ENCODE measurements around the gene LCNL1.

The LCNL1 gene

DNA sequence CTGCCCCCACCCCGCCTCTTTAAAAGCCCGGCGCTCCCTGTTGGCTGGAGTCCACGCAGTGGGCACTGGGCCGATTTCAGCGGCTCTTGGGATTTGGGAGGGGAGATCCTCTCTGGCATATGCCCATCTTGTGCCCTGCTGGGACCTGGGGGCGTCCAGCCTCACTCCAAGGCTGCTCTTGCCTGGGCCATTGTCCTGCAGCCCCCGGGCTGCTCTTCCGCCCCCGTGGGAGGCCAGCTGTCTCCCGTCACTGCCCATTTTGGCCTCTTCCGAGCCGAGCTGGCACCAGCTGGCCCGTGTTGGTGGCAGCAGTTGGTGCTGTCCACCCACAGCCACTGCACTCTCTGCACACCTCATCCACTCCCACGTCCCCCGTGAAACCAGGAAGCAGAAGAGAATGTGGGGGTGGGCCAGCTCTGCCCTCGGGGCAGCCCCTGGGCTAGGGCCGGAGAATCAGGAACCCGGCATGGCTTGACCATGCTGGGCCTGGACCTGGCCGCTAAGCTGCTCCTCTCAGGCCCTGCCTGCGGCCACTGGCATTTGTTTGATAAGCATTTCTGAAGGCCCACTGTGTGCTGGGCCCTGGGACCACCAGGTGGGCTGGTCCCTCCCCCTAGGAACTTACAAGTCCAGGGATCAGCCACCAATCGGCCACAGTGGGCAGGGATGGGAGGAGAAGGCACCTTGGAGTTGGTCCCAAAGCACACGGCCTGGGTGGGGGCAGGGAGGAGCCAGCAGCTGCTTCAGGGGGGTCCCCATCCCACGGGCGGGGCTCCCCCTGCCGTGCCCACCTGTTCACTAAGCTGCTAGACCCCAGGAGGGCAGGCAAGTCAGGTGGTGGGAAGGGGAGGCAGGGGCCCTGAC lies 35.5 kb upstream of the LCNL1 start:
- no peak for DNase-seq (ENCODE audit: low read depth in 2 of 2)

GRCh38 chr9:136947955-136948510 lies 34.8 kb upstream of the LCNL1 start:
- no peak for DNase-seq (ENCODE audit: low read depth in 2 of 2)

GRCh38 chr9:136949239-136949816 lies 33.5 kb upstream of the LCNL1 start:
- DNase-seq (ENCODE audit: low read depth in 2 of 2): no peak

GRCh38 chr9:136949817-136950655 lies 32.8 kb upstream of the LCNL1 start:
- peak; percentile 93 to 95 for DNase-seq (ENCODE audit: low read depth in 2 of 2)

DNA sequence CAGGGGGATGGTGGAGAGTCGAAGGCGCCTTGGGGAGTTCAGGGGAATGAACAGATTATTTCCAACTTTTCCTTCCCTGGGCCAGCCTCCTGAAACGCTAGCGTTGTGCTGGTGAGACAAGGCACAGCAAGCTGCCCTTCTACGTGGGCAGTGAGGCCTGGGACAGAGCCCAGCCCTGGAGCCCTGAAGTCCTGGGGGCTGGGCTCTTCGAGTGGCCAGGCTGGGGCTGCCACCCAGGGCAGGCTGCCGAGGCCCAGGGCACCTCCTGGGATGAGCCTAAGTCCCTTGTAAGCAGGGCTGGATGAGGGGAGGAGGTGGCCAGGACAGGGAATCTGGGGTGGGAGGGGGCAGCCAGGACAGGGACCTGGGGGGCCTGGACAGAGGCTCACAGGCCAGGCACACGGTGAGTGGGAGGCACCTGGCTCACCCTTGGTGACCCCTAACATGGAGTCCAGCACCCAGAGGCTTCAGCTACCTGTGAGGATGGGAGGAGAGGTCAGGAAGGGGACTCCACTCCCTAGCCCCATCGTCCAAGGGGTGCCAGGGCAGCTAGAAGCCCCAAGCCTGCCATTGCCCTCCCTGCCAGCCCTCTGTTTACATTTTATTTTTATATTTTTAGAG lies 32.0 kb upstream of the LCNL1 start:
- DNase-seq (ENCODE audit: low read depth in 2 of 2): no peak

- DNase-seq (ENCODE audit: low read depth in 2 of 2): no peak
These were observed 31.1 kb upstream of the LCNL1 start, which contains the start of gene LCN12 for GRCh38 chr9:136951541-136952320. LCN12 (plus strand) TSS chr9:136952273; CDS start chr9:136952328, 55 bp downstream.

GRCh38 chr9:136952321-136952850 lies 30.4 kb upstream of the LCNL1 start:
- no peak for DNase-seq (ENCODE audit: low read depth in 2 of 2)

- DNase-seq (ENCODE audit: low read depth in 2 of 2): no peak
These were observed 29.7 kb upstream of the LCNL1 start for GRCh38 chr9:136952876-136953770.

- no peak for DNase-seq (ENCODE audit: low read depth in 2 of 2)
These were observed 29.0 kb upstream of the LCNL1 start for GRCh38 chr9:136953771-136954269.

DNA sequence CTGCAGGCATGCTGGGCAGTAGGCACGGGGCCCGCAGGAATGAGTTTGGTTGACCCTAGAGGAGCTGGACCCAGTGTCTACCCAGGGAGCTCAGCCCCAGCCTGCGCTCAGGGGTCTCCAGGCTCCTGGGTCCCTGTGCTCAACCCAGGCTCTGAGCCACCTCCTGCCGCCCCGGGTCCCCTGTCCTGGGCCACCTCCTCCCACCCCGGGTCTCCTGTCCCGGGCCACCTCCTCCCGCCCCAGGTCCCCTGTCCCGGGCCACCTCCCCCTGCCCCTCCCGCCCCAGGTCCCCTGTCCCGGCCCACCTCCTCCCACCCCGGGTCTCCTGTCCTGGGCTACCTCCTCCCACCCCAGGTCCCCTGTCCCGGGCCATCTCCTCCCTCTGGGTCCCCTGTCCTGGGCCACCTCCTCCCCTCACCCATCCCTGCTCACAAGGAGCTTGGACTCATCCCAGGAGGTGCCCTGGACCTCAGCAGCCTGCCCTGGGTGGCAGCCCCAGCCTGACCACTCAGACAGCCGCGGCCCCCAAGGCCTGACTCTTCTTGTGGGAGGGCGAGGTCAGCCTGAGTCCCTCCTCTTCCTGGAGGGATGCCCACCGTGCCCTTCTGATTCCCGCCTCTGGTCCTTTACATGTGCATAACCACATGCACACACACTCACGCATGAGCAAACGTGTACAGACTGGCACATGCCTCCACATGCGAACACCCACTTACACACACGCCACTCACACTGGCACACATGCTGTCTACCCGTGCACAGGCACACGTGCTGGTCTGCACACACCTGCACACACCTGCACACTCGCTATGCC lies 28.3 kb upstream of the LCNL1 start:
- DNase-seq (ENCODE audit: low read depth in 2 of 2): no peak

GRCh38 chr9:136955202-136955942 lies 27.4 kb upstream of the LCNL1 start:
- DNase-seq (ENCODE audit: low read depth in 2 of 2): no peak

DNA sequence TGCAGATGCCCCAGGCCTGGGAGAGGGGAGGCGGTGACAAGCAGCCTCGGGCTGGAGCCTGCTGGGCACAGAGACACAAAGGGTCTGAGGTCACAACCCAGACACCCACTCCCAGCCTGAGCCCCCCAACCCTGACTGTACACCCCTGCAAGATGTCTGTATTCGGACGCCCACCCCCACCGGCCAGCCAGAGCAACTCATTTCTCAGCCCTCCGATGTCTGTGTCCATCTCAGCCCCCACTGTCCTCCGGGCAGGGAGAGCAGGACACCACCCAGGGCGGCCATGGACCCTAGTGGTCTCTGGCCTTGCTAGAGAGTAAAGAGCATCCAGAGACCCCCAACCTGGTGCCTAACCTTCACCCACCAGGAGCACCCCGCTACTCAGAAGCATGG lies 26.9 kb upstream of the LCNL1 start:
- no peak for DNase-seq (ENCODE audit: low read depth in 2 of 2)

DNA sequence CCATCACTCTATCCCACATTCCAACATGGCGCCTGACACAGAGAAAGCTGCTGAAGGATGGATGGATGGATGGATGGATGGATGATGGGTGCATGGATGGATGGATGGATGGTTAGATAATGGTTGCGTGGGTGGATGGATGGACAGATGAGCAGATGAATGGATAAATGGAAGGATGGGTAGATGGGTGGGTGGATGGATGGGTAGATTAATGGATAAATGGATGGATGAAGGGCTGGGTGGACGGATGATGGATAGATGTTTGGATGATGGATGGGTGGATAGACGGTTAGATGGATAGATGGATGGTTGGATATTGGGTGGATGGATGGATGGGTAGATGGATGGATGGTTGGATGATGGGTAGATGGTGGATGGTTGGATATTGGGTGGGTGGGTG lies 26.2 kb upstream of the LCNL1 start:
- DNase-seq (ENCODE audit: low read depth in 2 of 2): no peak

GRCh38 chr9:136957461-136957860 lies 25.3 kb upstream of the LCNL1 start:
- no peak for DNase-seq (ENCODE audit: low read depth in 2 of 2)

DNA sequence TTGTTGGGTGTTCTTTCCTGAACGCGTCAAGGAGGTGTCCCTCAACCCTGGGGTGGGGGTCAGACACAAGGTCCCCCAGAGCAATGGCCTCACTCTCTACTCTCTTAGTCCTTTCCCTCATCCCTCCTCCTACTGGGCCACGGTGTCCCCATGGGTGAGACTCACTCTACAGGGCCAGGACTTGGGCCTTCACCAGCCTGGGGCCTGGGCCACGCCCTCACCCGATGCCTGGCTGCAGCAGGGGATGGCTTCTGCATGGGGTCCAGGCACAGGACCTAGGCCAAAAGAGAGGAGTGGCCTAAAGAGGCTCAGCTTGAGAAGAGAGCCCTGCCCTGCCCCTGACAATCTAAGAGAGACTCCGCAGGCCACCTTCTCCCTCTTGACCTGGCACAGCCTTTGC lies 24.9 kb upstream of the LCNL1 start:
- no peak for DNase-seq (ENCODE audit: low read depth in 2 of 2)

- no peak for DNase-seq (ENCODE audit: low read depth in 2 of 2)
These were observed 24.3 kb upstream of the LCNL1 start for GRCh38 chr9:136958473-136958872.

DNA sequence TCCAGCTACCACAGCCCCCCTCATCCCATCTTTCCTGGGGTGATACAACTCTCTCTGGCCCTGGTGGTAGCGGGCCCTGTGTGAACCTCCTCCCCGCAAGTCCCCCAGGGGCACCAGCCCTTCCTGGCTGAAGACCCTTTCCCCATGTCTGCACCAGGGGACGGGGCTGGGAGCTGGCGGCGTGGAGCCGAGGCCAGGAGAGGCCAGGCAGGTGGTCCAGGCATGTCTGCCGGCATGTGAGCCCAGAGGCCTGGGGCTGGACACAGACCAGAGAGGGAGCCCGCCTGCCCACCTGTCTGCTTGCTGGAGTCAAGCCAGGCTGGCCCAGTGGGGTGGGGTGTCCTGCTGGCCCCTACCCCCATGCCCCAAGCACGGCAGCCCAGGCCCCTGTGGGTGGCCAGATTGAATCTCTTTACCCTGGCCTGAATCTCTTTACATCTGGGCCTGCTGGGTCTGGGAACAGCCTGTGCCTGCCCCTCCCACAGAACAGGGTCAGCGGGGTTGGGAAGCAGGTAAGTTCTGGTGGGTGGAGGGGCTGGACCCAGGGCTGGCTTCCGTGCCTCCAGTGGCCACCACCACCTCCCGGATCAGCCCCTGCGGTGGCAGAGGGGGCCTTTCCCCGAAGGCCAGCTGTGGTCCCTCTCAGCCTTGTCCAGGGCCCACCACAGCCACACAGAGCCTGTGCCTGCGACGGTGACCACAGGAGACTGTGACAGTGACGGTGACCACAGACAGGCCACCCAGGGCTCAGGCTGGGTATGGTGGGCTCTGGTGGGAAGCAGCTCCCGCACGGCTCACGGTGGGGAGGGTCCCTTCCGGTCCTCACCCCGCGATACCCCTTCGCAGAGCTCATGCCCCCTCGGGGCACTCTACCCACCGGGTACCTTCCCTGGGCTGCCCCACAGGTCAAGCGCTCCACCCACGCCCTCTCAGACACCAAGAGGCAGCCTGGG lies 23.6 kb upstream of the LCNL1 start:
- no peak for DNase-seq (ENCODE audit: low read depth in 2 of 2)
